NB4 (cell line): ENCODE measurements around the gene DCLK1.

Source experiments
- POLR2A ChIP-seq: IDR thresholded peaks from 2 replicates; pipeline ENCODE4 v1.6.1; 2011; ENCODE audit warnings: mild to moderate bottlenecking; ENCODE audit not compliant: insufficient read length; ENCODE audit errors: extremely low read depth
- TF ChIP-seq, protein P1 (sequence below): IDR thresholded peaks from one replicate; pipeline ENCODE4 v1.5.1; 2012; ENCODE audit warnings: low read depth, low read length

DNA sequence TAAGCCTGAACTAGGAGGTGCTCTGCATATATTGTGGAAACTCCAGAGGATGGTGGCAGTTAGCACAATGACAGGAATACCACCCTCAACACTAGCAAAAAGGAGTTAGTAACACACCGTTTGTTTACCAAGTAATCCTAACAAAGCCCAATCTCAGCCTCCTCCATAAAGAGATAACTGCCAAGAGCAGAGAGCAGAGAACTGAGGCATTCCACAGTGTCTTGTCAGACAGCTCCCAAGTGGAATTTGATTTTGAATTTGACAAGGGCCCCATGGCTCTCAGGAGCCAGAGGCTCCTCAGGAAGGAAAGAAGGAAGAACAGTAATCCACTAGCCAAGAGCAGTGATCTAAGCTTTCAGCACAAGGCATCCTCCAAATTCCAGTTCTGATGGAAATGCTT is 298.6 kb downstream of the DCLK1 start:
- no peak for TF ChIP-seq POLR2A
- TF ChIP-seq, protein P1, sequence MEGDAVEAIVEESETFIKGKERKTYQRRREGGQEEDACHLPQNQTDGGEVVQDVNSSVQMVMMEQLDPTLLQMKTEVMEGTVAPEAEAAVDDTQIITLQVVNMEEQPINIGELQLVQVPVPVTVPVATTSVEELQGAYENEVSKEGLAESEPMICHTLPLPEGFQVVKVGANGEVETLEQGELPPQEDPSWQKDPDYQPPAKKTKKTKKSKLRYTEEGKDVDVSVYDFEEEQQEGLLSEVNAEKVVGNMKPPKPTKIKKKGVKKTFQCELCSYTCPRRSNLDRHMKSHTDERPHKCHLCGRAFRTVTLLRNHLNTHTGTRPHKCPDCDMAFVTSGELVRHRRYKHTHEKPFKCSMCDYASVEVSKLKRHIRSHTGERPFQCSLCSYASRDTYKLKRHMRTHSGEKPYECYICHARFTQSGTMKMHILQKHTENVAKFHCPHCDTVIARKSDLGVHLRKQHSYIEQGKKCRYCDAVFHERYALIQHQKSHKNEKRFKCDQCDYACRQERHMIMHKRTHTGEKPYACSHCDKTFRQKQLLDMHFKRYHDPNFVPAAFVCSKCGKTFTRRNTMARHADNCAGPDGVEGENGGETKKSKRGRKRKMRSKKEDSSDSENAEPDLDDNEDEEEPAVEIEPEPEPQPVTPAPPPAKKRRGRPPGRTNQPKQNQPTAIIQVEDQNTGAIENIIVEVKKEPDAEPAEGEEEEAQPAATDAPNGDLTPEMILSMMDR = no peak
